ENCODE data around the gene GRIK4.

Gene GRIK4

GRCh38 chr11:120907971-120908370 lies 396.4 kb downstream of the GRIK4 start:
- Histone ChIP-seq H3K27ac (no peak overlapping the region), H3K4me1 (peaks cover 0 to 14% (median 7%) of the 10 kb centered on the region in 10 experiments; a peak in 11 of 20 replicates), H3K9ac (no peak overlapping the region), H3K4me2 (no peak overlapping the region), H4K20me1 (0 out of 22 replicates have a peak, but pooled peaks cover 0 to 5% (median 0%) of the 10 kb centered on the region in 11 experiments), H3K27me3 (no peaks in the 10 kb centered on the region), H3K4me3 (no peak overlapping the region), H3K36me3 (no peaks in the 10 kb centered on the region), H3K9me3 (replicated peaks in 1 of 11) (no peaks in the 10 kb centered on the region)
- TF ChIP-seq Cebpa-rat (IDR thresholded peaks at IDR 0.05), result no peak

- no peak overlapping the region for H3K27ac ChIP-seq
- H4K20me1 ChIP-seq, result 0 out of 22 replicates have a peak, but pooled peaks cover 0 to 4% (median 0%) of the 10 kb centered on the region in 11 experiments
- TF ChIP-seq Cebpa-rat (IDR thresholded peaks at IDR 0.05), result no peak
- H3K36me3 ChIP-seq, result no peaks in the 10 kb centered on the region
- H3K9ac ChIP-seq, result no peak overlapping the region
- H3K4me3 ChIP-seq, result no peak overlapping the region
- no peaks in the 10 kb centered on the region for H3K9me3 ChIP-seq (replicated peaks in 1 of 11)
- H3K27me3 ChIP-seq, result no peaks in the 10 kb centered on the region
- no peak overlapping the region for H3K4me2 ChIP-seq
- peaks cover 0 to 12% (median 6%) of the 10 kb centered on the region in 10 experiments; a peak in 11 of 20 replicates for H3K4me1 ChIP-seq
These were observed 397.1 kb downstream of the GRIK4 start for GRCh38 chr11:120908461-120909181.

- Histone ChIP-seq H3K27ac (no peak overlapping the region), H3K27me3 (no peaks in the 10 kb centered on the region), H3K4me1 (peaks cover 0 to 7% (median 2%) of the 10 kb centered on the region in 10 experiments; a peak in 7 of 20 replicates), H3K9me3 (replicated peaks in 1 of 11) (no peaks in the 10 kb centered on the region), H3K4me2 (0 out of 22 replicates have a peak overlapping the region, but pooled peaks of 2 of the 11 experiments have one; percentile 7 to 30), H3K36me3 (no peaks in the 10 kb centered on the region), H4K20me1 (no peaks in the 10 kb centered on the region), H3K9ac (no peak overlapping the region), H3K4me3 (no peak overlapping the region)
- no peak for TF ChIP-seq Cebpa-rat (IDR thresholded peaks at IDR 0.05)
These were observed 398.3 kb downstream of the GRIK4 start for GRCh38 chr11:120909676-120910416.

GRCh38 chr11:120911943-120912342 lies 400.4 kb downstream of the GRIK4 start:
- Histone ChIP-seq H3K4me3 (no peak overlapping the region), H3K36me3 (no peaks in the 10 kb centered on the region), H3K9me3 (replicated peaks in 1 of 11) (no peaks in the 10 kb centered on the region), H4K20me1 (no peaks in the 10 kb centered on the region), H3K9ac (no peak overlapping the region), H3K4me2 (no peak overlapping the region), H3K4me1 (peaks cover 0 to 7% (median 2%) of the 10 kb centered on the region in 10 experiments; a peak in 7 of 20 replicates), H3K27me3 (no peaks in the 10 kb centered on the region), H3K27ac (no peak overlapping the region)
- TF ChIP-seq Cebpa-rat (IDR thresholded peaks at IDR 0.05), result no peak

- Histone ChIP-seq H3K4me1 (peaks cover 0 to 7% (median 2%) of the 10 kb centered on the region in 10 experiments; a peak in 7 of 20 replicates), H3K9ac (no peak overlapping the region), H3K4me2 (no peak overlapping the region), H4K20me1 (no peaks in the 10 kb centered on the region), H3K27me3 (no peaks in the 10 kb centered on the region), H3K9me3 (replicated peaks in 1 of 11) (no peaks in the 10 kb centered on the region), H3K4me3 (no peak overlapping the region), H3K27ac (no peak overlapping the region), H3K36me3 (no peaks in the 10 kb centered on the region)
- TF ChIP-seq Cebpa-rat (IDR thresholded peaks at IDR 0.05), result no peak
These were observed 401.0 kb downstream of the GRIK4 start for GRCh38 chr11:120912504-120912903.

- Histone ChIP-seq H3K4me3 (no peak overlapping the region), H4K20me1 (no peaks in the 10 kb centered on the region), H3K4me2 (no peak overlapping the region), H3K36me3 (no peaks in the 10 kb centered on the region), H3K27me3 (no peaks in the 10 kb centered on the region), H3K9me3 (replicated peaks in 1 of 11) (no peaks in the 10 kb centered on the region), H3K9ac (no peak overlapping the region), H3K27ac (no peak overlapping the region), H3K4me1 (peaks cover 0 to 7% (median 2%) of the 10 kb centered on the region in 10 experiments; a peak in 7 of 20 replicates)
- TF ChIP-seq Cebpa-rat (IDR thresholded peaks at IDR 0.05), result no peak
These were observed 401.4 kb downstream of the GRIK4 start for GRCh38 chr11:120912915-120913314.

GRCh38 chr11:120914021-120914420 lies 402.5 kb downstream of the GRIK4 start:
- H3K9me3 ChIP-seq (replicated peaks in 1 of 11), result no peaks in the 10 kb centered on the region
- H3K4me3 ChIP-seq, result no peak overlapping the region
- H3K4me2 ChIP-seq, result no peak overlapping the region
- TF ChIP-seq Cebpa-rat (IDR thresholded peaks at IDR 0.05), result no peak
- H3K27ac ChIP-seq, result no peak overlapping the region
- no peaks in the 10 kb centered on the region for H3K36me3 ChIP-seq
- no peaks in the 10 kb centered on the region for H3K27me3 ChIP-seq
- H4K20me1 ChIP-seq, result no peaks in the 10 kb centered on the region
- H3K4me1 ChIP-seq, result peaks cover 0 to 7% (median 2%) of the 10 kb centered on the region in 10 experiments; a peak in 7 of 20 replicates
- no peak overlapping the region for H3K9ac ChIP-seq

- Histone ChIP-seq H3K9me3 (replicated peaks in 1 of 11) (no peaks in the 10 kb centered on the region), H3K9ac (no peak overlapping the region), H3K27me3 (no peaks in the 10 kb centered on the region)
These were observed 403.1 kb downstream of the GRIK4 start for GRCh38 chr11:120914601-120915000.

GRCh38 chr11:120917559-120918239 lies 406.2 kb downstream of the GRIK4 start:
- no peaks in the 10 kb centered on the region for H4K20me1 ChIP-seq
- H3K4me2 ChIP-seq, result no peak overlapping the region
- no peak overlapping the region for H3K4me3 ChIP-seq
- no peaks in the 10 kb centered on the region for H3K27me3 ChIP-seq
- H3K36me3 ChIP-seq, result no peaks in the 10 kb centered on the region
- H3K4me1 ChIP-seq, result no peaks in the 10 kb centered on the region
- H3K27ac ChIP-seq, result no peak overlapping the region
- no peak for TF ChIP-seq Cebpa-rat (IDR thresholded peaks at IDR 0.05)
- H3K9me3 ChIP-seq (replicated peaks in 1 of 11), result no peaks in the 10 kb centered on the region
- H3K9ac ChIP-seq, result no peak overlapping the region

More at GRCh38 chr11:120914601-120915000, 403.1 kb downstream of the GRIK4 start:
- TF ChIP-seq Cebpa-rat (IDR thresholded peaks at IDR 0.05), result no peak
- H3K27ac ChIP-seq, result no peak overlapping the region
- no peaks in the 10 kb centered on the region for H4K20me1 ChIP-seq
- no peak overlapping the region for H3K4me2 ChIP-seq
- peaks cover 0 to 7% (median 2%) of the 10 kb centered on the region in 10 experiments; a peak in 7 of 20 replicates for H3K4me1 ChIP-seq
- H3K4me3 ChIP-seq, result no peak overlapping the region
- no peaks in the 10 kb centered on the region for H3K36me3 ChIP-seq
